HUES6 (cell line): ENCODE data around the gene ZNF516.

Source experiments
- H3K27ac ChIP-seq: 2 replicates; pipeline ENCODE4 v1.7.0; 2013; ENCODE audit warnings: low read depth, mild to moderate bottlenecking, low read length, inconsistent platforms
- H3K27me3 ChIP-seq: 2 replicates; pipeline ENCODE4 v1.6.1; 2013; ENCODE audit warnings: low read length; ENCODE audit not compliant: control insufficient read depth, insufficient read depth
- H3K36me3 ChIP-seq: 2 replicates; pipeline ENCODE4 v1.6.1; 2013; ENCODE audit warnings: low read length; ENCODE audit not compliant: control insufficient read depth, insufficient read depth
- H3K4me1 ChIP-seq: 2 replicates; pipeline ENCODE4 v1.6.1; 2013; ENCODE audit warnings: low read length; ENCODE audit not compliant: control insufficient read depth, insufficient read depth
- H3K4me3 ChIP-seq: 2 replicates; pipeline ENCODE4 v1.5.1; 2013; ENCODE audit warnings: low read depth, low read length
- H3K9ac ChIP-seq: one replicate; pipeline ENCODE4 v1.6.1; 2013; ENCODE audit warnings: mild to moderate bottlenecking, low read length
- H3K9me3 ChIP-seq: 2 replicates; pipeline ENCODE4 v1.6.1; 2013; ENCODE audit warnings: low read depth, low read length; ENCODE audit not compliant: control insufficient read depth, insufficient read depth

Gene ZNF516

DNA sequence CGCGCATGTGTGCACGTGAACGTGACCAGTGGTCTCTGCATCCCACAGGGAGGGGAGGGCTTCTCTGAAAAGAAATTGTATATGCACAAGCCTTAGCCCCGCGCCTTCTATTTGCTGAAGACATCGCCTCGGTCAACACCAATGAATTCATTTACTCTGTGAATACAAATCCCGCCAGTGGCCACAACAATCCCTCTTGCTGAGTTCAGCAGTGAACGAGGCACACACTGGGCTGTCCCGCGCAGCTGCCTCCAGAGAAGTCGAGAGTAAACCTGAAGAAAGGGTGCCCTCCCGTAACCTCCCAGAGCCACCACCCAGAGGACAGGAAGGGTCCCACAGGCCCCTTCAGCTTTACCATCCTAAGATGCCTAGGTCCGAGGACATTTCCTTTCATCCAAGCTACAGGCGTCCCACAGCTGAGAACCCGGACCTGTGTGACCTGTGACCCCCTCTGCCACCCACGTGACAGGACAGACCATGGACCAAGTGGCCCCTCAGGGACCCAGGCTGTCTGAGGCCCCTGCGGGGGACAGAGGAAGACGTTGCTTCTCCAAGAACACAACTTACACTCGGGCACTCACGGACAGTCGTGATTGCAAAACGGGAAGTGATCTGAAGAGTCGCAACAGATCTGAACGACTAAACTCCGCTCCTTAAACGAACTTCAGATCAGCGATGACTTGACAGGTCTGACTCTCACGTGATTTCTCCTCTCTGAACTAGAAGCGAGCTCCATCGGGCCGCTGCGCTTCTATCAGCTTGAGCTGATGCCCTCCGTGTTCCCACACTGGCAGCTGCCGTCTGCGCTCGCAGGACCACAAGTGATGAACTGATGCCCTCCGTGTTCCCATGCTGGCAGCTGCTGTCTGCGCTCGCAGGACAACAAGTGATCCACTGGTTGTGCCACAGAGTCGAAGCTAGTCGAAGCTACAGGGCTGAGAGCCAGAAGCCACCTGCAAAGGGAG is 92.7 kb downstream of the ZNF516 start:
- H3K27ac ChIP-seq: no peak overlapping the region
- no peaks in the 10 kb centered on the region for H3K9me3 ChIP-seq
- H3K4me1 ChIP-seq: peaks cover 7% of the 10 kb centered on the region
- no peak overlapping the region for H3K9ac ChIP-seq
- H3K36me3 ChIP-seq: peaks cover 9% of the 10 kb centered on the region; the same call in 1 of the 2 replicates
- H3K27me3 ChIP-seq: no peaks in the 10 kb centered on the region
- no peak overlapping the region for H3K4me3 ChIP-seq

DNA sequence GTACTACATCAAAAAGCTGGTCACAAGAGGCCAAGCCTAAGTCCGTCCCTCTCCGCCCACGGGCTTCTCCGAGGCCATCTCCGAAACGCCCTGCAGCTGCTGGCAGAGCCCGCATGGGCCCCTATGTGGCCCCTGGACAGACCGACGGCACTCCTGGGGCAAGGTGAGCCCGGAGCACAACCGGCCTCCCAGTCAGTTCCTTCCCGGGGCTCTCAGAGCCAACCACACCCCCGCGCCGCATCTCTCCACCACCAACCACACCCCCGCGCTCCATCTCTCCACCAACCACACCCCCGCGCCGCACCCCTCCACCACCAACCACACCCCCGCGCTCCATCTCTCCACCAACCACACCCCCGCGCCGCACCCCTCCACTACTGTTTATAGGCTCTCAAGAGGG is 93.5 kb downstream of the ZNF516 start:
- no peak overlapping the region for H3K9ac ChIP-seq
- no peaks in the 10 kb centered on the region for H3K27me3 ChIP-seq
- H3K9me3 ChIP-seq: no peaks in the 10 kb centered on the region
- H3K27ac ChIP-seq: no peak overlapping the region
- H3K36me3 ChIP-seq: peaks cover 9% of the 10 kb centered on the region; the same call in 1 of the 2 replicates
- peaks cover 6% of the 10 kb centered on the region for H3K4me1 ChIP-seq
- no peak overlapping the region for H3K4me3 ChIP-seq

DNA sequence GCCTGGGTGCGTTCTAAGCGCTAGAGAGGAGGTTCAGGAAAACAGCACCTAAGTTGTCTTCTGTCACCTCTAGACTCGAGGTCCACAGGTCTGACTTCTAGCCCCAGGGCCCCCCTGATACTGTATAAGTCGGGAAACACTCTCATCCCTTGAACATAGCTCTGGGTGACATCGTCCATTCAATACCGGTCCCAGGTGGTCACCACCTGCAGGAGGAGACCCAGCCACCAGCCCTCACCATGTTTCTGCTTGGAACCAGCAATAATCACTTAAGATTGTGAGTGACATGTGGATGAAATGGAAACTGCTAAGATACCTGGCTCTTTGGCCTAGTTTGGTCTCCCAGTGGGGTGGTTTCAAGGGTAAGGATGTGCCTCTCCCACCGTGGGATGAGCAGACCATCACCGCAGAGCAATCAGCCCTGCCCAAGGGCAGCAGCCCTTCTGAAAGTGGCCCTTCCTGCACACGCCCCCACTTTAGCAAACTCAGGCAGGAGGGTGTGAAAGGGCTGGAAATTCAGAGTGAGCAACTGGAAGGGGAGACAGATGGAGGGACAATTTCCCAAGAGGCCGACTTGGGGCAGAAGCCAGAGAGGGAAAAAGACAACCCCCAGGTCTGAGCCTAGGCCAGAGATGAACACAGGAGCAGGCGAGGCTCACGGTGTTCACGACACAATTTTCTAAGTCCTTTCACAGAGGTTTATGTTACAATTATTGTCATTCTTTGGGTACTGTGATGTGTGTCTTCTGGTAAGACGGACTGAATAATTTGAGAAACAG is 95.2 kb downstream of the ZNF516 start:
- no peak overlapping the region for H3K27ac ChIP-seq
- no peaks in the 10 kb centered on the region for H3K9me3 ChIP-seq
- no peak overlapping the region for H3K9ac ChIP-seq
- H3K4me1 ChIP-seq: peaks cover 7% of the 10 kb centered on the region
- H3K27me3 ChIP-seq: no peaks in the 10 kb centered on the region
- peaks cover 6% of the 10 kb centered on the region; the same call in 1 of the 2 replicates for H3K36me3 ChIP-seq
- no peak overlapping the region for H3K4me3 ChIP-seq

DNA sequence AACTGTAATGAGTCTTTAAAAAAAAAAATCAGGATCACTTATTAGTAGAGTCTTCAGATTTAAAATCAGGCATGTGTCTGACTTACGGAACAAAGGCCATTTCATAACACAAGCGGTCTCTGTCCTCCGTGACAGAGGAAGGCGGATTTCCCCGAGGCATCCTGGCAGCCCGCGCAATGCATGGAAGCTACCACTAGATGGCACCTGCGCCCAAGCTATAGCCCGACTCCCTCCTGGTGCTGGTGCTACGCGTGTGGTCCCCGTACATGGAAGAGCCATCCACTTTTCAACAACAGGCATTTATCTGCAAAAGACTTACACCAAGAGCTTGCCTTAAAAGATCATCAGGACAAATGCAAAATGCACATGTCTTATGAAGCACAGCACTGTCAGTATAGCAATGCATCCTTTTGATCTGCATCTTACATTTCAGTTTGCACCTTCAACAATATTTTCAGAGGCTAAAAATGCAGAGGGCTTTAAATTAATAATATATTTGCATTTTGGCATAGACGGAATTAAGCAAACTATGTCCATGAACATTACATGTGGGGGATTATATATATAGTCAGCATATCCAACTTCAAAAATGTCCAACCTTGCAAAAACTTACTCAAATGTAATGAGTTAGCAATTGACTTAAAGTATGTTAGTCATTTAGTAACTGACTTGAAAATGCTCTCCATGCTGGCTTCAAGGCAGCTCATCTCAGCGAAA is 96.0 kb downstream of the ZNF516 start:
- H3K4me1 ChIP-seq: peaks cover 7% of the 10 kb centered on the region

DNA sequence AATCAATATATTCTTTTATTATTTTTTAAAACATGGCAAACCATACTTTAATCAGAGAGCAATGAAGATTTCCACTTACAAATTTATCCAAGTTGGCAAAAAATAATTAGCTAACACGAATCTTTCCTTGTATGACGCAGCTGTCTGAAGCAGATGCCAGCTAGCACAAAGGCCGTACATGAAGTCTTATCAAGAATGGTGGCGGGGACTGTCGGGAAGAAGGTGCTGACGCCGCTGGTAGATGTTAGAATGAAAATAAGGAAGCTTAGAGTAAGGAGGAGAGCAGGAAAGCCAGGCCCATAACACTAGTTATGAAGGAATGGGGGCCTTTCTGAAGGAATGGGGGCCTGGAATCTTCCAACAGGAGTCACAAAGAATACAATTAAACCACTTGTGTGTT is 96.7 kb downstream of the ZNF516 start:
- Histone ChIP-seq H3K9ac (no peak overlapping the region), H3K9me3 (no peaks in the 10 kb centered on the region), H3K27ac (no peak overlapping the region), H3K4me3 (no peak overlapping the region), H3K4me1 (peaks cover 7% of the 10 kb centered on the region), H3K36me3 (no peaks in the 10 kb centered on the region), H3K27me3 (no peaks in the 10 kb centered on the region)

More for the DNA sequence above, 96.0 kb downstream of the ZNF516 start:
- no peaks in the 10 kb centered on the region for H3K9me3 ChIP-seq
- no peak overlapping the region for H3K4me3 ChIP-seq
- H3K36me3 ChIP-seq: no peaks in the 10 kb centered on the region
- H3K27ac ChIP-seq: no peak overlapping the region
- no peak overlapping the region for H3K9ac ChIP-seq
- no peaks in the 10 kb centered on the region for H3K27me3 ChIP-seq

DNA sequence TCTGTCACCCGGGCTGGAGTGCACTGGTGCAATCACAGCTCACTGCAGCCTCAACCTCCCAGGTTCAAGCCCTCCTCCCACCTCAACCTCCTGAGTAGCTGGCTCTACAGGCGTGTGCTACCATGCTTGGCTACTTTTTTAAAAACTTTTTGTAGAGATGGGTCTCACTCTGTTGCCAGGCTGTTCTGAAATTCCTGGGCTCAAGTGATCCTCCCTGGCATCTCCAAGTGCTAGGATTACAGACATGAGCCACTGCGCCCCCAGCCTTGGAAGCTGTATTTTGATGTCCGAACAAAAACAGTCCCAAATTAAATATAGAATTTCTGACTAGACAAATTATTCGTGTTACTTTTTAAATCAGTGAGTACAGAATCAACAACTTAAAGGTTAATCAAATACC is 97.4 kb downstream of the ZNF516 start:
- Histone ChIP-seq H3K27ac (no peak overlapping the region), H3K4me1 (peaks cover 7% of the 10 kb centered on the region), H3K9me3 (no peaks in the 10 kb centered on the region), H3K9ac (no peak overlapping the region), H3K27me3 (no peaks in the 10 kb centered on the region), H3K4me3 (no peak overlapping the region), H3K36me3 (no peaks in the 10 kb centered on the region)

DNA sequence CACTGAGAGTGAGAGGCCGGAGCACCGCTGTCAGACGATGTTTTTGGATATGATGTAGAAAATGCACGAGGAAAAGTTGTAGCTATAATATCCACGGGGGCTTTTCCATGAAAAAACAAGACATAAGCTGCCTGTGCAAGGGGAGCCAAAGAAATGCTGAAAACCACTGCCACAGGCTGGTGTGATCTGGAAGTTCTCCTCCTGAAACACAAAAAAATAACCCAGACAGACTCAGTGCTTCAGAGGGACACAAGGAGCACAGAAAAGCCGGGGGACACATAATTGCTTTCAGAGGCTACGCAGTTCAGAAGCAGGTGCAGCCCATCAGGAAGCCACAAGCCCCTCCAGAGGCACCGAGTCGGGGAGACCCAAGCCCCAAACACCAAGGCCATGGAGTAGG is 98.2 kb downstream of the ZNF516 start:
- Histone ChIP-seq H3K27me3 (no peaks in the 10 kb centered on the region), H3K36me3 (no peaks in the 10 kb centered on the region), H3K4me1 (peaks cover 7% of the 10 kb centered on the region), H3K27ac (no peak overlapping the region), H3K4me3 (no peak overlapping the region), H3K9me3 (no peaks in the 10 kb centered on the region), H3K9ac (no peak overlapping the region)

DNA sequence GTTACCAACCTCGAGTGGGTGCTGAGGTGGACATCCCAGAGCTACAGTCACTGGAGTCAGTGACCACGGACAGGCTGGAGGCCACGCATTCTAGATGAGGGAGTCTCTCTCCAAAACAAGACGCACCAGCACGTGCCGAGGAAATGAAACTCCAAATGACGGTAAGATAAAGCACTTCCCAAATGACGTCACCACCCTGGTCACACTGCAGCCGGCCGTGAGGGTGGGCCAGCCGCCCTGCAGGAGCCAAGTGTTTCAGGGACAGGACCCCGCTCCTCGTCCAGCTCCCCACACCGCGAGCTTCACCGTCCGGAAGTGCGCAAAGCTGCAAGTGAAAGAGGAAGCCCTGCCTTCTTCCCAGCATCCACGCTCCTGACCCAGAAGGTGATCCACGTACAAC is 99.4 kb downstream of the ZNF516 start:
- H3K27me3 ChIP-seq: no peaks in the 10 kb centered on the region
- H3K9me3 ChIP-seq: no peaks in the 10 kb centered on the region; the same call in 1 of the 2 replicates
- no peaks in the 10 kb centered on the region for H3K36me3 ChIP-seq
- H3K4me3 ChIP-seq: no peak overlapping the region
- peaks cover 7% of the 10 kb centered on the region for H3K4me1 ChIP-seq
- H3K27ac ChIP-seq: no peak overlapping the region
- no peak overlapping the region for H3K9ac ChIP-seq

DNA sequence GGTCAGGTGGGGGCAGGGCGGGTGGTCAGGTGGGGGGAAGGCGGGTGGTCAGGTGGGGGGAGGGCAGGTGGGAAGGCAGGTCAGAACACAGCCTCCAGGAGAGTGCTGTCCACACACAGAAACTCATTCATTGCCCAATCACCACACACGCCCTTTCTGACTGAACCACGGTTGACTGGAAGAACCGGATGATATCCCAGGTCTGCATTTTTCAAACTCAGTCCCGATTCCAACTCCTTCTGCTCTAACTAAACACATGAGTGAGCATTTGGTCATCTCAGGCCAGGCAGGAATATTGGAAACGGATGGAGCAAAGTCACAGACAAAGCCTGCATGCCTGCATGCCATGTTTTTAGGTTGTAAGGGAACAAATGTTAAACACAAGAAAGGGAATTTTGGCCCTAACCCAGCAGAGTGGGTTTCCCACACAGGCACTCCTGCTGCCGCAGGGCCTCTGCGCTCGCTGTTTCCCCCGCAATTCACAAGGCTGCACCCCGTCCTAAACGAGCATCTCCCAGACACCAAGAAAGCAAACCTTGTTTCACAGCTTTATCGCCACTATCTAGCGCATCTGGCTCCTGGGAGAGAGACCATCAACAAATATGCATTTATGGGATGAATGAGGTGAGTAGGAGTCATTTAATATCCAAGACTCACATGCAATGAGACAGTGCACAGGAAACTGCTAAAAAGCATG is 100.1 kb downstream of the ZNF516 start:
- no peaks in the 10 kb centered on the region; the same call in 1 of the 2 replicates for H3K9me3 ChIP-seq
- no peak overlapping the region for H3K27ac ChIP-seq
- no peak overlapping the region for H3K4me3 ChIP-seq
- no peaks in the 10 kb centered on the region for H3K27me3 ChIP-seq
- H3K36me3 ChIP-seq: no peaks in the 10 kb centered on the region
- peaks cover 7% of the 10 kb centered on the region for H3K4me1 ChIP-seq
- no peak overlapping the region for H3K9ac ChIP-seq

DNA sequence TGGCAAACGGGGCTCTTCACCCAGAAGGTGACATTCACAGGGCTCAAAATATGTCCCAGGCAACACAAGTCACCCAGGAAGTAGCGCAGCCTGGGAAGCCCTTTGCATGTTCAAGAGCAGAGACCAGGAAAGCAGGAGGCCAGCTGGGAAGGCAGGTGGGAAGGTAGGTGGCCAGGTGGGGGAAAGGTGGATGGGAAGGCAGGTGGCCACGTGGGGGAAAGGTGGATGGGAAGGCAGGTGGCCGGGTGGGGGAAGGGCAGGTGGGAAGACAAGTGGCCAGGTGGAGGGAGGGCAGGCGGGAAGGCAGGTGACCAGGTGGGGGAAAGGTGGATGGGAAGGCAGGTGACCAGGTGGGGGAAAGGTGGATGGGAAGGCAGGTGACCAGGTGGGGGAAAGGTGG is 102.7 kb downstream of the ZNF516 start:
- H3K9ac ChIP-seq: no peak overlapping the region
- H3K36me3 ChIP-seq: no peaks in the 10 kb centered on the region
- no peaks in the 10 kb centered on the region for H3K27me3 ChIP-seq
- 0 out of 2 replicates have a peak, but pooled peaks cover 2% of the 10 kb centered on the region for H3K4me1 ChIP-seq
- no peaks in the 10 kb centered on the region; the same call in 1 of the 2 replicates for H3K9me3 ChIP-seq
- no peak overlapping the region for H3K4me3 ChIP-seq
- no peak overlapping the region for H3K27ac ChIP-seq
